Measurements from ENCODE around the gene RNF130. TPM values are rescaled to one million over a fixed set of nuclear protein-coding genes. Genes with fewer than 3 reads are reported as not detected.

RNF130 gene
- total and polyA plus RNA-seq, 4 donors: 75.9 to 123 (median 90.8) TPM

- DNase-seq (peak; percentile 72 to 84 (median 75)), ATAC-seq (ENCODE audit: insufficient read depth, low FRiP score) (peak; percentile 82)
- H3K4me3 ChIP-seq: peak within 1 kb of the TSS; percentile 79
- TF ChIP-seq, protein P1, sequence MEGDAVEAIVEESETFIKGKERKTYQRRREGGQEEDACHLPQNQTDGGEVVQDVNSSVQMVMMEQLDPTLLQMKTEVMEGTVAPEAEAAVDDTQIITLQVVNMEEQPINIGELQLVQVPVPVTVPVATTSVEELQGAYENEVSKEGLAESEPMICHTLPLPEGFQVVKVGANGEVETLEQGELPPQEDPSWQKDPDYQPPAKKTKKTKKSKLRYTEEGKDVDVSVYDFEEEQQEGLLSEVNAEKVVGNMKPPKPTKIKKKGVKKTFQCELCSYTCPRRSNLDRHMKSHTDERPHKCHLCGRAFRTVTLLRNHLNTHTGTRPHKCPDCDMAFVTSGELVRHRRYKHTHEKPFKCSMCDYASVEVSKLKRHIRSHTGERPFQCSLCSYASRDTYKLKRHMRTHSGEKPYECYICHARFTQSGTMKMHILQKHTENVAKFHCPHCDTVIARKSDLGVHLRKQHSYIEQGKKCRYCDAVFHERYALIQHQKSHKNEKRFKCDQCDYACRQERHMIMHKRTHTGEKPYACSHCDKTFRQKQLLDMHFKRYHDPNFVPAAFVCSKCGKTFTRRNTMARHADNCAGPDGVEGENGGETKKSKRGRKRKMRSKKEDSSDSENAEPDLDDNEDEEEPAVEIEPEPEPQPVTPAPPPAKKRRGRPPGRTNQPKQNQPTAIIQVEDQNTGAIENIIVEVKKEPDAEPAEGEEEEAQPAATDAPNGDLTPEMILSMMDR (IDR thresholded peaks at IDR 0.05; ENCODE audit: control extremely low read depth, extremely low read depth): peak; percentile 11
- no peaks in the 10 kb centered on the region for H3K9me3 ChIP-seq (ENCODE audit: control insufficient read depth in 4 of 4, insufficient read depth in 3 of 4, low read length in 3 of 4)
- peaks cover 0 to 14% (median 12%) of the 10 kb centered on the region in 4 donors for H3K36me3 ChIP-seq (ENCODE audit: control insufficient read depth in 4 of 4, insufficient read depth in 4 of 4, low read length in 4 of 4)
- no peaks in the 10 kb centered on the region for H3K27me3 ChIP-seq (ENCODE audit: control insufficient read depth in 3 of 3, insufficient read depth in 3 of 3, low read length in 2 of 3)
- peak within 1 kb of the TSS; percentile 85 to 95 for H3K27ac ChIP-seq (ENCODE audit: low read depth in 1 of 2, low read length in 1 of 2)
- H3K4me1 ChIP-seq (ENCODE audit: control insufficient read depth in 5 of 5, insufficient read depth in 5 of 5, low read length in 5 of 5): peaks cover 0 to 17% (median 2%) of the 10 kb centered on the region in 5 donors
- peak within 1 kb of the TSS; percentile 11 to 49 for H3K9ac ChIP-seq (ENCODE audit: insufficient read depth in 1 of 2, low read length in 2 of 2)
- WGBS, 2 donors: 1% methylated on average over 73 to 105 of the region's 105 CpGs
These were observed 163.8 kb downstream of the RNF130 start, which contains the start of gene TBC1D9B for GRCh38 chr5:179907556-179908324. TSS of gene TBC1D9B (minus strand) at chr5:179907897. CDS start at chr5:179907821, 76 bp downstream.

DNA sequence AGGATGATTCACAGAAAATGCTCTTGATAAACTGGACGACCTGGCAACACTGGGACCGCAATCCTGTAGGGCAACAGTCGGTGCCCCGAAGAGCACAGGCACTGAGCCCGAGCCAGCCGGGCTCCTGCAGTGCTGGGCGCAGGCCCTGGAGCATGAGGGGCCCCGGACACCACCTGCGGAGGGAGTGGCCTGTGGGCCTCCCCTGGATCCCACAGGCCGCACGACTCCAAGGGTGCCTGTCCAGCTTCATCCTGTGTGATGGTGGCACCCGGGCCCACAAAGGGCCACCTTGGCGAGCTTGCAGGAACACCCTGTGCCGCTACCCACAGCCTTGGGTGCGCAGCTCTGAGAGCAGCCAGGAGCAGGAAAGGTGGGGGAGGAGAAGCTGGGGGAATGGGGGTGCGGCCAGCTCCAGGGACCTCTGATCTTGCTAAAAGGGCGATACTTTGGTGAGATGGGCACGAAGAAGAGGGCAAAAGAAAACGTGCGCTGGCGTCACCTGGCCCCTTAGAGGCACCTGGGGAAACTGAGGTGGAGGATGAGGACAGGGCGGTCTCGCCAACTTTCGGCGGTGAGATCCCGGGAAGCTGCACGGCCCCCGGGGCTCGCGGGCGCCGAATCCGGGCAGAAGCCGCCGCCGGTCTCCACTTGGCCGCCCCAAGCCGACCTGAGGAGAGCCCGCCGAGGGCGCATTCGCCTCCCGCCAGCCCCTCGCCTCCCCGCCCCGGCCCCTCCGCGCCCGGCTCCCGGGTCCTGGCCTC is 164.6 kb downstream of the RNF130 start:
- DNase-seq: peak in 2 of 3 donors; percentile 18 to 20

DNA sequence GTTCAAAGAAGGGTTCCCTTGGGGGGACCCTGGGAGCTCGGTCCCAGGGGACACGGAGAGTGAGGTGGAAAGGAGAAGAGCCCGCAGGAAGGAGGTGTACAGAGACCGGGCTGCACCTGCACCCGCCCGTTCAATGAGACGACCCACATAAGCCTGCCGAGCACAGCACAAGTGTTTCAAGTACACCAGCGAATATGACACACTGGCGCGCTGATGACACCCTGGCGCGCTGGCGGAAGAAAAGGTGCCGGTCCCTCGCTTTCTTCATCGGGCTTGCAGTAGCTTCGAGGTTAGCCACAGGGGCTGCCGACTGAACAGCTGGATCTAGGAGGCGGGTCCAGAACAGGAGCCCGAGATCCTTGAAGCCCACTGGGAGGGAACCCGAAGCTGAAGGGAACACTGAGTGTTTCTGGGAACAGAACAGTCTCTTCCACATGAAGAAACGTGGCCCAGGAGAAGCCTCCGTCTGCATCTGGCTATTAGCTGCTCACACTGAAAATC is 165.2 kb downstream of the RNF130 start:
- H3K4me1 ChIP-seq (ENCODE audit: control insufficient read depth in 5 of 5, insufficient read depth in 5 of 5, low read length in 5 of 5): peaks cover 0 to 17% (median 2%) of the 10 kb centered on the region in 5 donors
- H3K27me3 ChIP-seq (ENCODE audit: control insufficient read depth in 3 of 3, insufficient read depth in 3 of 3, low read length in 2 of 3): no peaks in the 10 kb centered on the region
- no peak overlapping the region for H3K4me3 ChIP-seq
- peak overlapping the region in 1 of 2 donors; percentile 3 for H3K27ac ChIP-seq (ENCODE audit: low read depth in 1 of 2, low read length in 1 of 2)
- no peak overlapping the region for H3K9ac ChIP-seq (ENCODE audit: insufficient read depth in 1 of 2, low read length in 2 of 2)
- WGBS, 2 donors: 73 to 84% methylated on average over 24 of the region's 24 CpGs
- TF ChIP-seq, protein P1 (IDR thresholded peaks at IDR 0.05; ENCODE audit: control extremely low read depth, extremely low read depth): no peak
- ATAC-seq (ENCODE audit: insufficient read depth, low FRiP score) (no peak), DNase-seq (no peak)
- H3K36me3 ChIP-seq (ENCODE audit: control insufficient read depth in 4 of 4, insufficient read depth in 4 of 4, low read length in 4 of 4): peaks cover 0 to 20% (median 15%) of the 10 kb centered on the region in 4 donors
- H3K9me3 ChIP-seq (ENCODE audit: control insufficient read depth in 4 of 4, insufficient read depth in 3 of 4, low read length in 3 of 4): no peaks in the 10 kb centered on the region

More for the DNA sequence above, 164.6 kb downstream of the RNF130 start:
- ATAC-seq (ENCODE audit: insufficient read depth, low FRiP score): no peak
- peak overlapping the region; percentile 74 for H3K4me3 ChIP-seq
- H3K27me3 ChIP-seq (ENCODE audit: control insufficient read depth in 3 of 3, insufficient read depth in 3 of 3, low read length in 2 of 3): no peaks in the 10 kb centered on the region
- peaks cover 0 to 18% (median 14%) of the 10 kb centered on the region in 4 donors for H3K36me3 ChIP-seq (ENCODE audit: control insufficient read depth in 4 of 4, insufficient read depth in 4 of 4, low read length in 4 of 4)
- H3K9ac ChIP-seq (ENCODE audit: insufficient read depth in 1 of 2, low read length in 2 of 2): peak overlapping the region; percentile 11 to 49
- peak overlapping the region in 1 of 2 donors; percentile 71 for H3K27ac ChIP-seq (ENCODE audit: low read depth in 1 of 2, low read length in 1 of 2)
- peaks cover 0 to 17% (median 2%) of the 10 kb centered on the region in 5 donors for H3K4me1 ChIP-seq (ENCODE audit: control insufficient read depth in 5 of 5, insufficient read depth in 5 of 5, low read length in 5 of 5)
- TF ChIP-seq, protein P1 (IDR thresholded peaks at IDR 0.05; ENCODE audit: control extremely low read depth, extremely low read depth): no peak
- no peaks in the 10 kb centered on the region for H3K9me3 ChIP-seq (ENCODE audit: control insufficient read depth in 4 of 4, insufficient read depth in 3 of 4, low read length in 3 of 4)
- 13 to 17% methylated on average over 48 to 50 of the region's 50 CpGs for WGBS, 2 donors
